Epithelial cell of alveolus of lung (primary cell): ENCODE data around the gene PPRC1. TPM values are rescaled to one million over a fixed set of nuclear protein-coding genes. Genes with fewer than 3 reads are reported as not detected.

Experiments
- total RNA-seq: library from RNA; depleted of rRNA; stranded (reverse); fragments of >200 nt; gene quantifications from 2 replicates; pipeline ENCODE4 v1.2.1, GENCODE V29; 2015

The PPRC1 gene
- total RNA-seq, result 14.6 and 23.0 TPM in 2 replicates

GRCh38 chr10:102132563-102133372 is at the start of gene PPRC1:
TSS of gene PPRC1 (plus strand) at chr10:102133040. CDS start at chr10:102133069, 29 bp downstream.

GRCh38 chr10:102120142-102120990 is 12.5 kb upstream of the PPRC1 start, which contains the start of gene LDB1:
TSS of gene LDB1 (minus strand) at chr10:102120368. CDS start at chr10:102120110, 258 bp downstream.

GRCh38 chr10:102151774-102152544 is 19.1 kb downstream of the PPRC1 start, which contains the start of gene NOLC1:
TSS of gene NOLC1 (plus strand) at chr10:102152389. CDS start at chr10:102152411, 22 bp downstream.

Other genes with a start within 250 kb of the PPRC1 start
- 3.2 and 7.4 TPM in 2 replicates for gene ARMH3, start 76.9 kb upstream of the PPRC1 start, total RNA-seq
- 34.1 and 40.9 TPM in 2 replicates for gene HPS6, start 67.7 kb upstream of the PPRC1 start, total RNA-seq
- gene LDB1, start 12.7 kb upstream of the PPRC1 start, total RNA-seq, result 23.3 and 49.0 TPM in 2 replicates
- gene NOLC1, start 19.3 kb downstream of the PPRC1 start, total RNA-seq, result 59.4 and 68.0 TPM in 2 replicates
- 1.3 TPM in 1 of 2 replicates, not detected in the other for gene ELOVL3, start 93.3 kb downstream of the PPRC1 start, total RNA-seq
- gene PITX3, start 108.5 kb downstream of the PPRC1 start, total RNA-seq, result 0.16 and 1.3 TPM in 2 replicates
- gene GBF1, start 112.5 kb downstream of the PPRC1 start, total RNA-seq, result 30.1 and 39.0 TPM in 2 replicates